HG03039 (cell line): ENCODE data around the gene PDXP.
A peak's percentile ranks its signal among the peaks of the same experiment; 100 is the strongest.
"Not testable (repeated sequence)": the region's sequence is repeated elsewhere in the genome, so short reads cannot be mapped to it uniquely, and the experiment has no call there.

ENCODE experiments used
- ATAC-seq: cut with Tn5 transposase; IDR thresholded peaks from one replicate; pipeline ENCODE4 v1.9.1; 2021; ENCODE audit warnings: mild to moderate bottlenecking, moderate library complexity; ENCODE audit not compliant: unreplicated experiment

PDXP gene

DNA sequence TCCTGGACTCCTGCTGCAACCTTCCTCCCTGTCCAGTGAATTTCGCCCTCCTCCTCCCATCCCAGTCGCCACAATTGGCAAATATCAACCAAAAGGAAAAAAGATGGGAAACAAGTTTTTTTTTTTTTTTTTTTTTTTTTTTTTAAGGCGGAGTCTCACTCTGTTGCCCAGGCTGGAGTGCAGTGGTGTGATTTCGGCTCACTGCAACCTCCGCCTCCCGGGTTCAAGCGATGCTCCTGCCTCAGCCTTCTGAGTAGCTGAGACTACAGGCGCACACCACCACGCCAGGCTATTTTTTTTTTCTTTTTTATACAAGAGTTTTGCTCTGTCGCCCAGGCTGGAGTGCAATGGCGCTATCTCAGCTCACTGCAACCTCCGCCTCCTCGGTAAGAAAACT is 37.7 kb downstream of the PDXP start:
- not testable (repeated sequence) for ATAC-seq

DNA sequence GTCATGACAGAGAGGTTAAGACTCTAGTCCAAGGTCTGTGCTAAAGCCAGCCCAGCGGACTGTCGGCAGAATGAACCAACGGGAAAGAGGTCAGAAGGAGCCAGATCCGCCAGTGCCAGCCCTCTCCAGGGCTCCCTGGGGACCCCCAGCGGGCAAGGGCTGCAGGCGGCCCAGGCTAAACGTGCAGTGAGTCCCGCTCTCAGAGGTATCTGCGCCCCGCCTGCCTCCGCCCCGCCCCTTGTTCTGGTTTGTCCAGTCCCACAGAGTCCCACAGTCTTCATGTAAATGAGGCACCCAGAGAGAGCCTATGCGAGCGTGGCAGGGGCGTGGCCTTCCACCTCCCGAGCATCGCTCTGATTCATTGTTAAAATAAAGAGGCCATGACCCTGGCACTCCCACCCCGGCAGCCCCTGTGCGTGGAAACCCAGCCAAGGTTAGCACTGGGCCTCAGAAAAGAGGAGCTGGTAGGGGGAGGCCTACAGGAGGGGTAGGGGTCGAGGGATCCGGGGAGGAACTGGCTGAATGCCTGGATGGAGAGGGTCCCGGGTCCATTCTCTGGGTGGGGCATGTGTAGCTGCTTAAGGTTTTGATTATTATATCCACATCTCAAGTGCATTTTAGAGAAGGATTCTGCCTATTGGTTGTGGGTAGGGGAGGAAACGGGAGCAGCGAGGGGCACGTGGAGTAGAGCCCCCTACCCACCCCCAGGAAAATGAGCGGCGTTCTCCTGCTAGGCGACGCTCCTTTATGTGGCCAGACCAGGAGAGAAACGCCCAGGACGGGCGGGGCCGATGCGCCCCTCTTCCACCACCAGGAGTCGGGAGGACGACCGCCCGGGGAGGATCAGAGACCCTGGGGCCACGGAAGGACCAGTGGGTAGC is 38.4 kb downstream of the PDXP start, which contains the start of gene TRIOBP:
Gene TRIOBP (plus strand): TSS at position 392 of the 881 bp plus-strand sequence. CDS start 4,318 bp downstream, outside the sequence.
- ATAC-seq = peak; percentile 82

DNA sequence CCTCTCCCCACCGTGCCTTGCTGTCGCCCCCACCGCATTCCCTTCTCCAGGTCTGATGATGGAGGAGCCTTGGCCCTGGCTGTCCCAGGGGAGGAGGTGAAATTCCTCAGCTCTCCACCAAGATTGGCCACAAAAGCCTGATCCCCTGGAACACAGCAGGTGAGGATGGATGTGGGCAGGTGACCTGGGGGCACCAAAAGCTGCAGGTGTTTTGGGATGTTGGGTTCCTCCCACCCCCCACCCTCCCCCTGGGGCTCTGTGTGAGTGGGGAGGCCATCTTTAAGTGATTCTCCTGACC is 39.0 kb downstream of the PDXP start:
- no peak for ATAC-seq

DNA sequence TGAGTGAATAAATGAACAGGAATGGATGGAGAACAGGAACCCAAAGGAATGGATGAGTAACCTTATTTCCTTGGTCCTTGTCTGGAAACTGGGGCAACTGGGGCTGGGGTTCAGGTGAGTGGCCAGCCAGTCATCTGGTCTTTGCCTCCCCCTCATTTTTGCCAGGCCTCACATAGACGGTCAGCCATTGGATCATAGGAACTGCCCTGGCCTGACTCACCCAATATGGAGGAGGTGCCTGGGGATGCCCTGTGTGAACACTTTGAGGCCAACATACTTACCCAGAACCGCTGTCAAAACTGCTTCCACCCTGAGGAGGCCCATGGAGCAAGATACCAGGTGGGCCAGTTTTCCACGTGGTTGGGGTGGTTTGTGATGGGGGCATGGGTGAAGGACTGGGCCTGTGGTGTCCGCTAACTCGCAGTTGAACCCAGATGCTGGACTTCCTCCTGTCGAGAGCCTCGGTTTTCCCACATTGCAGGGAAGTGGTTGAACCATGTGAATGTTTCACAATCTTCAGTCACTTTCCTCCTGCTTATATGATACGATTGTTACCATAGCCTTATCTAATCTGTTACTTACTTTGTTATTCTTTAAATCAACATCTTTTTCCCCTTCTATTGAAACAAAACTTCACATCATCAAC is 42.7 kb downstream of the PDXP start:
- no peak for ATAC-seq

DNA sequence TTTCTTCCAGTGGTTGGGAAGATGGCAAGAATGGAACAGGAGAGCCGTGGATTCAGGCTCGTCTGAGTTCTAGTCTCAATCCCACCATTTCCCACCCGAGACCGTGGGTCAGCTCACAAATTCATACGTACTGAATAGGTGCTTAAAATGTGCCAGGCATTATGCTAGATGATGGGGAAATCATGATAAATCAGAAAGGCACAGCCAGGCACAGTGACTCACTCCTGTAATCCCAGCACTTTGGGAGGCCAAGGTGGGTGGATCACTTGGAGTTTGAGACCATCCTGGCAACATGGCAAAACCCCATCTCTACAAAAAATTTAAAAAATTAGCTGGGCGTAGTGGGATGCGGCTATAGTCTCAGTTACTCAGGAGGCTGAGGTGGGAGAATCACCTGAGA is 45.4 kb downstream of the PDXP start:
- ATAC-seq = no peak

DNA sequence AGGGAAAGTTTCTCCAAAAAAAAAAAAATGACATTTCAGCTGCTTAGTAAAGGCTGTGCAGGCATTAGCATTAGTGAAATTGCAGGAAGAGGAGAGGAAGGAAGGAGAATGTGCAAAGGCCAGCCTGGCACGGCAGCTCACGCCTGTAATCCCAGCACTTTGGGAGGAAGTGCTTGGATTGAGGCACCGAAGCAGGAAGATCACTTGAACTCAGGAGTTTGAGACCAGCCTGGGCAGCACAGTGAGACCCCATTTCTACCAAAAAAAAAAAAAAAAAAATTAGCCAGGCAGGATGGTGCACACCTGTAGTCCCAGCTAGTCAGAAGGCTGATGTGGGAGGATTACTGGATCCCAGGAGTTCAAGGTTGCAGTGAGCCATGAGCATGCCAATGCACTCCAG is 46.1 kb downstream of the PDXP start:
- no peak for ATAC-seq

DNA sequence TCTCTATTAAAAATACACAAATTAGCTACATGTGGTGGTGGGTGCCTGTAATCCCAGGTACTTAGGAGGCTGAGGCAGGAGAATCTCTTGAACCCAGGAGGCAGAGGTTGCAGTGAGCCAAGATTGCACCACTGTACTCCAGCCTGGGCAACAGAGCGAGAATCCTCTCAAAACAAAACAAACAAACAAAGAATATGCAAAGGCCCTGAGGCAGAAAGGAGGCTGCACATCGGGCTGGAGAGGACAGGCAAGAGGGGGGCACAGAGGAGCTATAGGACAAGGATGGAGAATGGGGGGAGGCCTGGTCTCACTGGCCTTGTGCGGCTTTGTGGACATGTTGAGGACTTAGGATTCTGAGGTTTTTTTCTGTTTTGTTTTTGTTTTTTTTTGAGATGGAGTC is 46.7 kb downstream of the PDXP start:
- ATAC-seq = no peak

DNA sequence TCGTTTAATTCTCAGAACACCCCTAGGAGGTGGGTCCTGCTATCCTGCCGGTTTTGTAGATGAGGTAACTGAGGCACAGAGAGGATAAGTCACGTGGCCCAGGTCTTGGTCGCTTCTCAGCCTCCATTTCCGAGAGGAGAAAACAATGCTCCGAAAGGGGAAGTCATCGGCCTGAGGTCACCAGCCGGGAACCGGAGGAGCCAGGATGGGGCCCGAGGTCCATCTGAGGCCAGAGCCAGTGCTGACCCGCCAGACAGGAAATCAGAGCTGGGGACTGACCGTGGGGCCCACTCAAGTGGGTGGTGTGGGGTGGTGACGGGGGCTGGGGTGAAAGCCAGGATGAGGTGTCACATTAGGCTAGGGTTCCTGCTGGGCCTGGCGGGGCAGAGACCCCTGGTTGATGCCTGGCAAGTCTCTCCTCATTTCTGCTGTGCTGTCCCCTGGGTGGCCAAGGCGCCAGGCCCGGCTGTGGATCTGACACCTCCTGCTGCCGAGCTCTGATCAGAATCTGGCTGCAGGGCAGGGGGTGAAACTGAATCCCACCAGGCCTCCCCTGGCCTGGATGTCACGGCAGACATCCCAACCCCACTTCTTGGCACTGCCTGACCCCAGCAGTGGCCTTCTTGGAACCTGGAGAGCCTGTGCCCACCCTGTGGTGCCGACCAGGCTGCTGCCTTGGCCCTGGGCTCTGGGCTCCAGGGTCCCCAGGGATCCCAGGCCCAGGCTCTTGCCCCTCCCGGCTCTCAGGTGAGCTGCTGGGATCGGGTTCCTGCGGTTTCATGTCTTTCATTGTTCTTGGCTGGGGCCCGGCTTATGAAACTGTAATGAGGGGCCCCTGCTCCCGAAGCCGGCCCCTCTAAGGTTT is 50.3 kb downstream of the PDXP start:
- ATAC-seq = no peak

DNA sequence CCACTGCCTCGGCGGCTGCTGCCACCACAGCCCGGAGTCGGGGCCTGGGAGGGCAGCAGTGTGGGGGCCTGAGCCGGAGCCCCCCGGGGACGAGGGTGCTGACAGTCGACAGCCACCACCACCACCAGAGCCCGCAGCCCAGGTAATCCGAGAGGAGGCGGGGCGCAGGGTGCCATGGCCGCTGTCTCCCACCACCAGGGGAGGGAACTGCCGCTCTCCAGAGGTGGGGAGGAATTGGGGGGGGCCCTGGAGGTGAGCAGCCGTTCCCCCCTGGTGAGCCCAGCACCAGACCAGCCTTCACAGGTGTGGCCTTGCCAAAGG is 50.9 kb downstream of the PDXP start:
- ATAC-seq = no peak

DNA sequence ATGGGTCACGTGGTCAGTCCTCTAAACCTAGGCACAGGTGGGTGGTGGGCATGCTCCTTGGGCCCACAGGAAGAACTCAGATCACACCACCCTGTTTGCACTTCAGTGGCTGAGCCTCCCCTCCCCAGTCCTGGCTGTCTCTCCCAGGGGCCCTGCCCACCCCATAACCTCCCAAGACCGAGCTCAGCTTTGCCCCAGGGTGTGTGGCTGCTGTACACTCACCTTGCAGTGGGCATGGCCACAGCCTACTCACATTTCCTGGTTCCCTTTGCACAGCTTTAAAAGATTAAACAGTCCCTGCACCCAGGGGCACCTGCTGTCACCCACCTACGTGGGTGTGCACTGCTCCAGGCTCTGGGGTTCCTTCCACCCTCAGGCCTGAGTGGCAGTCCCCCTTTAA is 52.2 kb downstream of the PDXP start:
- no peak for ATAC-seq

DNA sequence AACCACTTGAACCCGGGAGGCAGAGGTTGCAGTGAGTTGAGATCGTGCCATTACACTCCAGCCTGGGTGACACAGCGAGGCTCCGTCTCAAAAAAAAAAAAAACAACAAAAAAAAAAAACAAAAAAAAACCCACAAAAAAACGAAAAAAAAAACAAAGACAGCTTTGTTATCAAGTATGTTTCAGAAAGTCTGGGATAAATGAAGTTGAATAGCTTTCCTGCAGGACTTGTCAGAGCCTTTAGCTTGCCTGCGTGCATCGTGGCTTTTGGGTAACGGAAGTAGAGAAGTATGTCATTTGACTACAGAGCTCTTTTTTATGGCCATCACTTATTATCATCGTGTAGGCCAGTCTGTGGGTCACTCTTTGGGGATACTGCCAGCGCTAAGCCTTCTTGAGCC is 53.0 kb downstream of the PDXP start:
- ATAC-seq = no peak

DNA sequence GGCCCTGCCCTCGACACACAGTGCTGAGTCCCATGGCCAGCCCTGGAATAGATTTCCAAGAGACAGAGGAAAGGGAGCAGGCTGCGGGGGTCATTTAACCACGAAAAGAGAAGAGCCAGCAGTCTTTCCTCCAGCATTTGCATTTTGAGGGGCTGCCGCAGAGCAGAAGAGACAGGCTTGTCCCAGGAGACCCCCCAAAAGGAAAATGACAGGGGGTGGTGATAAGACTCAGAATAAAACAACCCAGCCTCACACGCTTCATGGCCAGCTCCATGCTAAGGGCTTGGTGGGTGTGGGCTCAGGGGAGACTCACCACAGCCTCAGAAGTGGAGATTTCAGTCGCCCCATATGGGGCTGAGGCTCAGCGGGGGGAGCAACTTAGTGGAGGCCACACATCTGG is 55.2 kb downstream of the PDXP start:
- ATAC-seq = no peak

DNA sequence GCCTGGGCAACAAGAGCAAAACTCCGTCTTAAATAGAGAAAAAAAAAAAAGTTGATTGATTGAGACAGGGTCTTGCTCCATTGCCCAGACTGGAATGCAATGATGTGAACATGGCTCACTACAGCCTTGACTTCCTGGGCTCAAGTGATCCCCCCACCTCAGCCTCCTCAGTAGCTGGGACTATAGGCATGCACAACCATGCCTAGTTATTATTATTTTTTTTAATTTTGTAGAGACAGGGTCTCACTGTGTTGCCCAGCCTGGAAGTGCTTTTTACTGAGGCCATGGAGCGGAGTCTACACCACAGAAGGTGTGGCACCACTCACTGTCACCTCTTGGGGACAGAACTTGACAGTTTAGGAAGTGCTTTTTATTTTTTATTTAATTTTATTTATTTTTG is 56.1 kb downstream of the PDXP start:
- no peak for ATAC-seq

DNA sequence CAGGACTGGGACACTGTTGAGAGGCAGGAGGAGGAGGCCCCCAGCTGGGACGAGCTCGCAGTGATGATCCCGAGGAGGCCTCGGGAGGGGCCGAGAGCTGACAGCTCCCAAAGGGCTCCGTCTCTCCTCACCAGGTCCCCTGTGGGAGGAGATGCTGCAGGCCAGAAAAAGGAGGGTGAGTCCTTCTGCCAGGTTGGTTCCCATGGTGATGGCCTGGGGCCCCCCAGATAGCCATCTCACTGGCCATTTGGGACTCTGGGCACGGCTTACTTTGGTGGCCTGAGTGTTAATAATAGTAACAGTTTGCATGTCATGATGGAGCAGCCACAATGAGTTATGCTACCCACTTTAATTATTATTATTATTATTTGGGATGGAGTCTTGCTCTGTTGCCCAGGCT is 57.2 kb downstream of the PDXP start:
- no peak for ATAC-seq
